K562 (cell line): ENCODE data around the gene SBK3. TPM values are rescaled to one million over a fixed set of nuclear protein-coding genes. Genes with fewer than 3 reads are reported as not detected.

Experiments used
- BMI1 ChIP-seq: fragments of 150-350 bp; IDR thresholded peaks from 2 replicates; pipeline ENCODE4 v1.6.1; 2014; ENCODE audit warnings: low read length
- CBX3 ChIP-seq, 2 experiments: IDR thresholded peaks; 1 replicate in 1 of 2; 2 replicates in 1 of 2; pipeline ENCODE4 v1.6.1; 2012; ENCODE audit warnings: inconsistent platforms in 2 of 2, low read length in 2 of 2, borderline replicate concordance in 1 of 2, control low read depth in 1 of 2
- HDGF ChIP-seq: fragments of 450-650 bp; IDR thresholded peaks from 2 replicates; pipeline ENCODE4 v1.6.1; 2016
- MAFG ChIP-seq: fragments of 450-650 bp; conservative IDR thresholded peaks from 2 replicates; pipeline ENCODE4 v1.6.1; 2016; ENCODE audit warnings: missing genetic modification characterization, missing compliant biosample characterization
- NBN ChIP-seq: fragments of 450-650 bp; IDR thresholded peaks from 2 replicates; pipeline ENCODE4 v1.6.1; 2016; ENCODE audit warnings: low read depth, mild to moderate bottlenecking
- NFE2L1 ChIP-seq: fragments of 450-650 bp; IDR thresholded peaks from 2 replicates; pipeline ENCODE4 v1.6.1; 2016; ENCODE audit warnings: missing genetic modification characterization, low read depth, mild to moderate bottlenecking, missing compliant biosample characterization, moderate library complexity, borderline replicate concordance
- NFYB ChIP-seq: IDR thresholded peaks from 2 replicates; pipeline ENCODE4 v1.6.1; 2011; ENCODE audit warnings: mild to moderate bottlenecking, moderate library complexity; ENCODE audit not compliant: insufficient read length; ENCODE audit errors: extremely low read depth
- NR1H2 ChIP-seq: sonication (generic); formaldehyde crosslinking; IDR thresholded peaks from 2 replicates; pipeline ENCODE4 v1.4.0; 2020; ENCODE audit warnings: mild to moderate bottlenecking, missing genetic modification reagents
- ZNF121 ChIP-seq: sonication (generic); formaldehyde crosslinking; conservative IDR thresholded peaks from 2 replicates; pipeline ENCODE4 v1.8.0; 2022; ENCODE audit warnings: missing genetic modification reagents
- ZNF212 ChIP-seq: fragments of 450-650 bp; formaldehyde crosslinking; IDR thresholded peaks from 2 replicates; pipeline ENCODE4 v1.4.0; 2020; ENCODE audit warnings: mild to moderate bottlenecking
- ZNF3 ChIP-seq: fragments of 250-450 bp; sonication (Bioruptor Pico); IDR thresholded peaks from 2 replicates; pipeline ENCODE4 v1.5.0; 2021; ENCODE audit warnings: mild to moderate bottlenecking, moderate library complexity
- ZNF324 ChIP-seq: fragments of 250-450 bp; sonication (Bioruptor Pico); IDR thresholded peaks from 2 replicates; pipeline ENCODE4 v1.4.0; 2020; ENCODE audit warnings: mild to moderate bottlenecking
- ZNF696 ChIP-seq: fragments of 250-450 bp; sonication (Bioruptor Pico); conservative IDR thresholded peaks from 2 replicates; pipeline ENCODE4 v1.4.0; 2020; ENCODE audit warnings: mild to moderate bottlenecking, moderate library complexity
- ZNF717 ChIP-seq: fragments of 250-450 bp; sonication (Bioruptor Pico); IDR thresholded peaks from 2 replicates; pipeline ENCODE4 v1.5.0; 2021
- ZNF77 ChIP-seq: fragments of 250-450 bp; sonication (Bioruptor Pico); IDR thresholded peaks from 2 replicates; pipeline ENCODE4 v1.5.0; 2020
- polyA plus RNA-seq, 8 experiments: library from polyadenylated mRNA; depleted of rRNA in 4 of 8; stranded (reverse) in 5 of 8; unstranded in 3 of 8; fragments of >200 nt; fragmentation: Nextera tagmentation in 2 of 8; fragmentation: Illumina TruSeq in 1 of 8; extraction: Ambion mirVana in 2 of 8; extraction: Trizol in 1 of 8; gene quantifications; 2 replicates each; pipeline versions ENCODE4 v1.2.1 to v1.2.3, GENCODE V29; 2011 to 2014; ENCODE audit warnings: inconsistent platforms in 1 of 8, missing spikeins in 1 of 8
- total RNA-seq, 7 experiments: library from RNA; depleted of rRNA in 6 of 7; stranded (reverse); fragments of >200 nt in 6 of 7; fragmentation: Illumina TruSeq in 2 of 7; extraction: Trizol in 2 of 7; gene quantifications; 2 replicates each; pipeline versions ENCODE4 v1.2.1 to v1.2.3, GENCODE V29; 2011 to 2021; ENCODE audit warnings: low replicate concordance in 1 of 7
- TF ChIP-seq, protein P1 (sequence below): sonication (generic); formaldehyde crosslinking; IDR thresholded peaks from 2 replicates; pipeline ENCODE4 v1.8.0; 2022; ENCODE audit warnings: missing genetic modification reagents, mild to moderate bottlenecking, moderate library complexity, borderline replicate concordance
- TF ChIP-seq, protein P2 (sequence below): sonication (generic); formaldehyde crosslinking; IDR thresholded peaks from 2 replicates; pipeline ENCODE4 v1.8.0; 2022; ENCODE audit warnings: mild to moderate bottlenecking, missing genetic modification reagents, borderline replicate concordance
- TF ChIP-seq, protein P3 (sequence below): sonication (generic); formaldehyde crosslinking; IDR thresholded peaks from 2 replicates; pipeline ENCODE4 v1.8.0; 2023; ENCODE audit warnings: mild to moderate bottlenecking, missing genetic modification reagents
- TF ChIP-seq, protein P4 (sequence below): fragments of 450-650 bp; formaldehyde crosslinking; IDR thresholded peaks from 2 replicates; pipeline ENCODE4 v1.4.0; 2020; ENCODE audit warnings: mild to moderate bottlenecking, moderate library complexity

The SBK3 gene
- total and polyA plus RNA-seq, 9 of the 15 experiments (the other 6 are each of a cell fraction or from before 2014, with no cell fraction given): 0.11 to 0.43 (median 0.13) TPM; not detected in 6

DNA sequence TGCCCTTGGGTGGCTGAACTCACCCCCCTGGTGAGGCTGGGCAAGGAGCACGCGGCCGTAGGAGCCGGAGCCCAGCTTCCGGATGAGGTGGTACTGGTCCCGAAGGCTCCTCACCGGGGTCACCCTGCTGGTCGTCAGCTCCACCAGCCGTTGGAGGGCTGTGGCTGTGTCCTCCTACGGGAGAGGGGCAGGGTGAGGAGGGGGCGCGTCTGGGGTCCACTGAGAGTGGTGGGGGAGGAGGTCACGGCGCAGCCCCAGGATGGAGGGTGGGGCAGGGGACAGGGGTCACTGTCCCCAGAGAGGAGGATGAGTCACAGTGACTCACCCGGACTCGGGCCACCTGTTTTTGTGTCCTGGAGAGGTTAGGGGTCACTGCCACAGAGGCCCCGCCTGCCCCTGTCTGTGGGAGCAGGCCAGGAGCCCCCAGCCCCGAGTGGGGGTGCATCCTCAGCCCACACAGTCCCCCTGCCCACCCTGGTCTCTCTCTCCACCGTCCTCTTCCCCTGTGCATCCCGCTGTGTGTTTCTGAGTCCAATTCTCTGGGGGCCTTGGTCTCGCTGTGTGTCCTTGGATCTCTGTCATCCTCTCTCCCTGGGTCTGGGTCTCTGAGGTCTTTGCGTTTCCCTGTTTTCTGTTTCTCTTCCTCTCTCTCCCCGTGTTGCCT, 435 bp downstream of the SBK3 start (continued):
- no peak for TF ChIP-seq ZNF121 (CRISPR knock-in tag)
- TF ChIP-seq, protein P1, sequence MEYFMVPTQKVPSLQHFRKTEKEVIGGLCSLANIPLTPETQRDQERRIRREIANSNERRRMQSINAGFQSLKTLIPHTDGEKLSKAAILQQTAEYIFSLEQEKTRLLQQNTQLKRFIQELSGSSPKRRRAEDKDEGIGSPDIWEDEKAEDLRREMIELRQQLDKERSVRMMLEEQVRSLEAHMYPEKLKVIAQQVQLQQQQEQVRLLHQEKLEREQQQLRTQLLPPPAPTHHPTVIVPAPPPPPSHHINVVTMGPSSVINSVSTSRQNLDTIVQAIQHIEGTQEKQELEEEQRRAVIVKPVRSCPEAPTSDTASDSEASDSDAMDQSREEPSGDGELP (CRISPR knock-in tag): peak; percentile 89
- no peak for TF ChIP-seq ZNF77
- TF ChIP-seq ZNF212 (CRISPR knock-in tag): no peak
- no peak for TF ChIP-seq NFE2L1
- no peak for TF ChIP-seq ZNF717
- no peak for TF ChIP-seq ZNF324 (CRISPR knock-in tag)
- 0 out of 2 replicates have a peak, but pooled peaks have one; percentile 16 for TF ChIP-seq MAFG (tag)
- TF ChIP-seq NFYB: no peak
- TF ChIP-seq HDGF: 0 out of 2 replicates have a peak, but pooled peaks have one; percentile 19
- TF ChIP-seq, protein P2, sequence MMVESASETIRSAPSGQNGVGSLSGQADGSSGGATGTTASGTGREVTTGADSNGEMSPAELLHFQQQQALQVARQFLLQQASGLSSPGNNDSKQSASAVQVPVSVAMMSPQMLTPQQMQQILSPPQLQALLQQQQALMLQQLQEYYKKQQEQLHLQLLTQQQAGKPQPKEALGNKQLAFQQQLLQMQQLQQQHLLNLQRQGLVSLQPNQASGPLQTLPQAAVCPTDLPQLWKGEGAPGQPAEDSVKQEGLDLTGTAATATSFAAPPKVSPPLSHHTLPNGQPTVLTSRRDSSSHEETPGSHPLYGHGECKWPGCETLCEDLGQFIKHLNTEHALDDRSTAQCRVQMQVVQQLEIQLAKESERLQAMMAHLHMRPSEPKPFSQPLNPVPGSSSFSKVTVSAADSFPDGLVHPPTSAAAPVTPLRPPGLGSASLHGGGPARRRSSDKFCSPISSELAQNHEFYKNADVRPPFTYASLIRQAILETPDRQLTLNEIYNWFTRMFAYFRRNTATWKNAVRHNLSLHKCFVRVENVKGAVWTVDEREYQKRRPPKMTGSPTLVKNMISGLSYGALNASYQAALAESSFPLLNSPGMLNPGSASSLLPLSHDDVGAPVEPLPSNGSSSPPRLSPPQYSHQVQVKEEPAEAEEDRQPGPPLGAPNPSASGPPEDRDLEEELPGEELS (CRISPR knock-in tag): no peak
- TF ChIP-seq ZNF3 (CRISPR knock-in tag): no peak
- no peak for TF ChIP-seq CBX3 (IDR thresholded peaks at IDR 0.05; ENCODE audit: borderline replicate concordance in 1 of 2, low read length in 2 of 2)
- no peak for TF ChIP-seq ZNF696 (CRISPR knock-in tag)
- no peak for TF ChIP-seq NBN
- no peak for TF ChIP-seq BMI1
- TF ChIP-seq, protein P3, sequence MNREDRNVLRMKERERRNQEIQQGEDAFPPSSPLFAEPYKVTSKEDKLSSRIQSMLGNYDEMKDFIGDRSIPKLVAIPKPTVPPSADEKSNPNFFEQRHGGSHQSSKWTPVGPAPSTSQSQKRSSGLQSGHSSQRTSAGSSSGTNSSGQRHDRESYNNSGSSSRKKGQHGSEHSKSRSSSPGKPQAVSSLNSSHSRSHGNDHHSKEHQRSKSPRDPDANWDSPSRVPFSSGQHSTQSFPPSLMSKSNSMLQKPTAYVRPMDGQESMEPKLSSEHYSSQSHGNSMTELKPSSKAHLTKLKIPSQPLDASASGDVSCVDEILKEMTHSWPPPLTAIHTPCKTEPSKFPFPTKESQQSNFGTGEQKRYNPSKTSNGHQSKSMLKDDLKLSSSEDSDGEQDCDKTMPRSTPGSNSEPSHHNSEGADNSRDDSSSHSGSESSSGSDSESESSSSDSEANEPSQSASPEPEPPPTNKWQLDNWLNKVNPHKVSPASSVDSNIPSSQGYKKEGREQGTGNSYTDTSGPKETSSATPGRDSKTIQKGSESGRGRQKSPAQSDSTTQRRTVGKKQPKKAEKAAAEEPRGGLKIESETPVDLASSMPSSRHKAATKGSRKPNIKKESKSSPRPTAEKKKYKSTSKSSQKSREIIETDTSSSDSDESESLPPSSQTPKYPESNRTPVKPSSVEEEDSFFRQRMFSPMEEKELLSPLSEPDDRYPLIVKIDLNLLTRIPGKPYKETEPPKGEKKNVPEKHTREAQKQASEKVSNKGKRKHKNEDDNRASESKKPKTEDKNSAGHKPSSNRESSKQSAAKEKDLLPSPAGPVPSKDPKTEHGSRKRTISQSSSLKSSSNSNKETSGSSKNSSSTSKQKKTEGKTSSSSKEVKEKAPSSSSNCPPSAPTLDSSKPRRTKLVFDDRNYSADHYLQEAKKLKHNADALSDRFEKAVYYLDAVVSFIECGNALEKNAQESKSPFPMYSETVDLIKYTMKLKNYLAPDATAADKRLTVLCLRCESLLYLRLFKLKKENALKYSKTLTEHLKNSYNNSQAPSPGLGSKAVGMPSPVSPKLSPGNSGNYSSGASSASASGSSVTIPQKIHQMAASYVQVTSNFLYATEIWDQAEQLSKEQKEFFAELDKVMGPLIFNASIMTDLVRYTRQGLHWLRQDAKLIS: 0 out of 2 replicates have a peak, but pooled peaks have one; percentile 51
- peak; percentile 88; the same call in 1 of the 2 replicates for TF ChIP-seq NR1H2 (CRISPR knock-in tag)
- TF ChIP-seq, protein P4, sequence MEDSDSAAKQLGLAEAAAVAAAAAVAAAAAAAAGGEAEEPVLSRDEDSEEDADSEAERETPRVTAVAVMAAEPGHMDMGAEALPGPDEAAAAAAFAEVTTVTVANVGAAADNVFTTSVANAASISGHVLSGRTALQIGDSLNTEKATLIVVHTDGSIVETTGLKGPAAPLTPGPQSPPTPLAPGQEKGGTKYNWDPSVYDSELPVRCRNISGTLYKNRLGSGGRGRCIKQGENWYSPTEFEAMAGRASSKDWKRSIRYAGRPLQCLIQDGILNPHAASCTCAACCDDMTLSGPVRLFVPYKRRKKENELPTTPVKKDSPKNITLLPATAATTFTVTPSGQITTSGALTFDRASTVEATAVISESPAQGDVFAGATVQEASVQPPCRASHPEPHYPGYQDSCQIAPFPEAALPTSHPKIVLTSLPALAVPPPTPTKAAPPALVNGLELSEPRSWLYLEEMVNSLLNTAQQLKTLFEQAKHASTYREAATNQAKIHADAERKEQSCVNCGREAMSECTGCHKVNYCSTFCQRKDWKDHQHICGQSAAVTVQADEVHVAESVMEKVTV: no peak
